ENCODE measurements around the gene IKZF5. TPM values are rescaled to one million over a fixed set of nuclear protein-coding genes. Genes with fewer than 3 reads are reported as not detected.

Gene IKZF5
- total and polyA plus RNA-seq, 2 of the 4 experiments (the other 2 are of a cell fraction): 2.9 to 4.4 TPM

GRCh38 chr10:122980209-122981065, 28.2 kb downstream of the IKZF5 start, which contains the start of gene PSTK (continued):
- TF ChIP-seq NFE2L2 (IDR thresholded peaks at IDR 0.05; ENCODE audit: low read depth, low read length) (no peak), POLR2A (IDR thresholded peaks at IDR 0.05; ENCODE audit: low read depth, low read length) (peak; percentile 31; the same call in 1 of the 2 replicates), BHLHE40 (IDR thresholded peaks at IDR 0.05; ENCODE audit: low read depth, low read length) (no peak)

DNA sequence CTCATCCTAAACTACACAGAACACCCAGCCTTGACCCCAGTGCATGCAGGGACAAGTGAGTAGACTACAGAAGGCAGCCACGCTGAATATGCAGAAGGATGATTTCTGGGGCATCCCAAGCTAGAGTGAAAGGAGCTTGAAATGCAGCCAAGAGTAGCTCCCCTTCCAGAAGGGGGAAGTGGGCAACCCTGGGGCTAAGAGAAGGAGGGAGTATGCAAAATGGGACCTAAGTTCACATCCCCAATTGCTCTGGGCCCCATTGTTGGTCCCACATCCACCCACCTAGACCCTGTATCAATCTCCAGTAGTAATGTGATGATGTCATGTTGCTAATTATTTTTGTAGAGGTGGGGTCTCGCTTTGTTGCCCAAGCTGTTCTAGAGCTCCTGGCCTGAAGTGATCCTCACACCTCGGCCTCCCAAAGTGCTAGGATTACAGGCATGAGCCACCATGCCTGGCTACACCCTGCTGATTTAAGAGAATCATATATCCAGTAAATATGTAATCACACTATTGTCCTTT, 34.0 kb downstream of the IKZF5 start:
- no peak for DNase-seq
- Histone ChIP-seq H3K23ac (ENCODE audit: low read depth, low read length) (no peak overlapping the region), H2BK15ac (ENCODE audit: low read depth, low read length) (no peak overlapping the region), H2BK120ac (ENCODE audit: low read depth, low read length) (no peak overlapping the region), H2AFZ (replicated peaks; ENCODE audit: low read length, poor library complexity) (no peak overlapping the region), H3K9me3 (ENCODE audit: control insufficient read depth, insufficient read depth, low read length) (no peaks in the 10 kb centered on the region), H3K56ac (ENCODE audit: extremely low read depth, insufficient read depth, low read length) (no peak overlapping the region), H3K27me3 (ENCODE audit: control insufficient read depth, insufficient read depth, low read length) (no peaks in the 10 kb centered on the region), H4K5ac (ENCODE audit: low read depth, low read length) (no peak overlapping the region), H3K36me3 (ENCODE audit: control insufficient read depth, insufficient read depth, low read length) (no peaks in the 10 kb centered on the region), H2BK5ac (ENCODE audit: low read depth, low read length, poor library complexity, severe bottlenecking) (no peak overlapping the region), H3K4me2 (ENCODE audit: low read depth, low read length) (no peak overlapping the region), H2BK20ac (ENCODE audit: low read depth, low read length) (no peak overlapping the region), H3K4me3 (ENCODE audit: insufficient read depth, low read depth, low read length) (no peak overlapping the region), H3K9me1 (ENCODE audit: insufficient read depth, low read length) (no peaks in the 10 kb centered on the region), H2AK5ac (ENCODE audit: low read depth, low read length) (no peak overlapping the region), H3K14ac (replicated peaks; ENCODE audit: low read depth, low read length) (no peak overlapping the region), H4K91ac (ENCODE audit: insufficient read depth, low read depth, low read length) (no peak overlapping the region), H4K20me1 (ENCODE audit: insufficient read depth, low read length) (no peaks in the 10 kb centered on the region), H3K9ac (ENCODE audit: low read depth, low read length) (no peak overlapping the region), H3K18ac (ENCODE audit: low read depth, low read length) (no peak overlapping the region), H3K4ac (ENCODE audit: low read depth, low read length) (no peak overlapping the region), H3K79me1 (ENCODE audit: low read depth in 1 of 2, low read length in 2 of 2) (no peaks in the 10 kb centered on the region), H3K27ac (ENCODE audit: insufficient read depth, low read length) (no peak overlapping the region), H4K8ac (ENCODE audit: low read depth in 2 of 2, low read length in 2 of 2) (no peak overlapping the region), H3K4me1 (ENCODE audit: control insufficient read depth, insufficient read depth, low read length) (no peaks in the 10 kb centered on the region), H2AK9ac (replicated peaks; ENCODE audit: low read depth, low read length, poor library complexity) (no peak overlapping the region)
- POLR2A ChIA-PET (ENCODE audit: unreplicated experiment): no interaction called here
- no peak for ATAC-seq (ENCODE audit: low read depth)
- WGBS, 2 experiments (ENCODE audit: extremely low coverage in 2 of 2, insufficient read length in 1 of 2): 20% methylated on average over 1 of the region's 3 CpGs; no CpG with 5 or more reads in 1 of the 2 experiments
- intact Hi-C loops (cut with micrococcal nuclease) (no loop called here), dilution Hi-C loops (cut with HindIII; ENCODE audit: low sequenced_read_pairs, unreplicated experiment) (no loop called here), in situ Hi-C loops (cut with MboI; ENCODE audit: low sequenced_read_pairs) (no loop called here)
- CTCF ChIA-PET: no interaction called here
- no TSS peak for BruUV-seq (replicated peaks)
- TF ChIP-seq FOS (IDR thresholded peaks at IDR 0.05; ENCODE audit: low read depth, low read length) (no peak), BHLHE40 (IDR thresholded peaks at IDR 0.05; ENCODE audit: low read depth, low read length) (no peak), CHD1 (IDR thresholded peaks at IDR 0.05; ENCODE audit: low read depth, low read length) (no peak), POLR2A (IDR thresholded peaks at IDR 0.05; ENCODE audit: low read depth, low read length) (no peak), CEBPB (IDR thresholded peaks at IDR 0.05; ENCODE audit: low read depth, low read length) (no peak), RCOR1 (IDR thresholded peaks at IDR 0.05; ENCODE audit: insufficient replicate concordance, low read length) (no peak), USF2 (IDR thresholded peaks at IDR 0.05; ENCODE audit: low read depth, low read length) (no peak), MXI1 (IDR thresholded peaks at IDR 0.05; ENCODE audit: borderline replicate concordance, low read depth, low read length) (no peak), SMC3 (IDR thresholded peaks at IDR 0.05; ENCODE audit: low read depth, low read length) (no peak)
- TF ChIP-seq, protein P1, sequence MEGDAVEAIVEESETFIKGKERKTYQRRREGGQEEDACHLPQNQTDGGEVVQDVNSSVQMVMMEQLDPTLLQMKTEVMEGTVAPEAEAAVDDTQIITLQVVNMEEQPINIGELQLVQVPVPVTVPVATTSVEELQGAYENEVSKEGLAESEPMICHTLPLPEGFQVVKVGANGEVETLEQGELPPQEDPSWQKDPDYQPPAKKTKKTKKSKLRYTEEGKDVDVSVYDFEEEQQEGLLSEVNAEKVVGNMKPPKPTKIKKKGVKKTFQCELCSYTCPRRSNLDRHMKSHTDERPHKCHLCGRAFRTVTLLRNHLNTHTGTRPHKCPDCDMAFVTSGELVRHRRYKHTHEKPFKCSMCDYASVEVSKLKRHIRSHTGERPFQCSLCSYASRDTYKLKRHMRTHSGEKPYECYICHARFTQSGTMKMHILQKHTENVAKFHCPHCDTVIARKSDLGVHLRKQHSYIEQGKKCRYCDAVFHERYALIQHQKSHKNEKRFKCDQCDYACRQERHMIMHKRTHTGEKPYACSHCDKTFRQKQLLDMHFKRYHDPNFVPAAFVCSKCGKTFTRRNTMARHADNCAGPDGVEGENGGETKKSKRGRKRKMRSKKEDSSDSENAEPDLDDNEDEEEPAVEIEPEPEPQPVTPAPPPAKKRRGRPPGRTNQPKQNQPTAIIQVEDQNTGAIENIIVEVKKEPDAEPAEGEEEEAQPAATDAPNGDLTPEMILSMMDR (conservative IDR thresholded peaks at IDR 0.05; ENCODE audit: low read depth, low read length): no peak
- TF ChIP-seq, protein P2, sequence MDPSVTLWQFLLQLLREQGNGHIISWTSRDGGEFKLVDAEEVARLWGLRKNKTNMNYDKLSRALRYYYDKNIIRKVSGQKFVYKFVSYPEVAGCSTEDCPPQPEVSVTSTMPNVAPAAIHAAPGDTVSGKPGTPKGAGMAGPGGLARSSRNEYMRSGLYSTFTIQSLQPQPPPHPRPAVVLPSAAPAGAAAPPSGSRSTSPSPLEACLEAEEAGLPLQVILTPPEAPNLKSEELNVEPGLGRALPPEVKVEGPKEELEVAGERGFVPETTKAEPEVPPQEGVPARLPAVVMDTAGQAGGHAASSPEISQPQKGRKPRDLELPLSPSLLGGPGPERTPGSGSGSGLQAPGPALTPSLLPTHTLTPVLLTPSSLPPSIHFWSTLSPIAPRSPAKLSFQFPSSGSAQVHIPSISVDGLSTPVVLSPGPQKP (IDR thresholded peaks at IDR 0.05; ENCODE audit: borderline replicate concordance, low read depth, low read length): no peak

Data from IMR-90 (cell line).